SH-SY5Y (cell line): ENCODE results near the gene PIGH.

ENCODE experiments used
- GATA2 ChIP-seq: IDR thresholded peaks from 2 replicates; pipeline ENCODE4 v1.6.1; 2011; ENCODE audit warnings: mild to moderate bottlenecking, low read depth, low read length
- GATA3 ChIP-seq: IDR thresholded peaks from 2 replicates; pipeline ENCODE4 v1.6.1; 2011; ENCODE audit warnings: low read depth, mild to moderate bottlenecking, low read length, moderate library complexity

- TF ChIP-seq GATA2 (no peak), GATA3 (no peak)
These were observed 30.3 kb downstream of the PIGH start for GRCh38 chr14:67569651-67570290.
